H1 (cell line): Measurements from ENCODE around the gene OR6V1. TPM values are rescaled to one million over a fixed set of nuclear protein-coding genes. Genes with fewer than 3 reads are reported as not detected.

ENCODE experiments used
- CTCF ChIA-PET: fragments of 300-600 bp; sonication (Branson Sonifier 250); formaldehyde crosslinking; loops from one replicate; lab custom pipeline; 2021; ENCODE audit not compliant: partially characterized antibody; lab: Charles Lee
- POLR2A ChIA-PET: fragments of 300-600 bp; sonication (Branson Sonifier 250); formaldehyde crosslinking; loops from one replicate; lab custom pipeline; 2021; ENCODE audit warnings: inconsistent platforms; ENCODE audit not compliant: partially characterized antibody; lab: Charles Lee
- DNase-seq, 2 experiments: peaks; one replicate each; pipeline versions ENCODE4 v3.0.0 to v3.0.0-alpha.2; 2010 to 2022; ENCODE audit warnings: low spot score in 2 of 2, low read depth in 1 of 2, mixed read lengths in 1 of 2
- FAIRE-seq: peaks from 2 replicates; lab custom pipeline; 2011; peaks lifted over from hg19 to GRCh38; lab: Jason Lieb, UNC
- H2AFZ ChIP-seq: 2 replicates; pipeline ENCODE4 v1.8.1; 2012; ENCODE audit warnings: low read length, inconsistent platforms
- H2AK5ac ChIP-seq: 2 replicates; pipeline ENCODE4 v1.6.1; 2013; ENCODE audit warnings: low read depth, low read length
- H2BK120ac ChIP-seq: replicated peaks from 2 replicates; pipeline ENCODE3; 2013; ENCODE audit warnings: low read depth, low read length, inconsistent platforms
- H2BK12ac ChIP-seq: 2 replicates; pipeline ENCODE4 v1.6.1; 2013; ENCODE audit warnings: low read depth, low read length
- H2BK15ac ChIP-seq: 2 replicates; pipeline ENCODE4 v1.6.1; 2013; ENCODE audit warnings: low read length
- H2BK20ac ChIP-seq: 2 replicates; pipeline ENCODE4 v1.6.1; 2013; ENCODE audit warnings: low read length
- H2BK5ac ChIP-seq: 2 replicates; pipeline ENCODE4 v1.6.1; 2013; ENCODE audit warnings: low read depth, low read length
- H3K14ac ChIP-seq: 2 replicates; pipeline ENCODE4 v1.6.1; 2013; ENCODE audit warnings: inconsistent platforms; ENCODE audit not compliant: insufficient read length
- H3K18ac ChIP-seq: 2 replicates; pipeline ENCODE4 v1.6.1; 2013; ENCODE audit warnings: low read length; ENCODE audit errors: extremely low read depth
- H3K23ac ChIP-seq: 2 replicates; pipeline ENCODE4 v1.6.1; 2013; ENCODE audit warnings: inconsistent platforms; ENCODE audit not compliant: insufficient read length
- H3K23me2 ChIP-seq: 2 replicates; pipeline ENCODE4 v1.6.1; 2013; ENCODE audit warnings: low read depth, low read length
- H3K27ac ChIP-seq: 2 replicates; pipeline ENCODE4 v1.6.1; 2011; ENCODE audit warnings: low read depth, low read length, inconsistent platforms
- H3K27me3 ChIP-seq, 4 experiments: replicated peaks in 1 of 4; 1 replicate in 1 of 4; 2 replicates in 3 of 4; pipeline versions ENCODE4 v1.6.1 to v1.8.1; 2011 to 2013; ENCODE audit warnings: low read length in 3 of 4, mild to moderate bottlenecking in 3 of 4, inconsistent platforms in 2 of 4, mixed read lengths in 2 of 4, moderate library complexity in 1 of 4; ENCODE audit not compliant: control insufficient read depth in 3 of 4, insufficient read depth in 3 of 4; ENCODE audit errors: extremely low read depth in 1 of 4
- H3K36me3 ChIP-seq, 4 experiments: 2 replicates each; pipeline versions ENCODE4 v1.6.1 to v1.8.1; 2011 to 2013; ENCODE audit warnings: mild to moderate bottlenecking in 4 of 4, low read length in 3 of 4, moderate library complexity in 2 of 4, control low read depth in 1 of 4, inconsistent platforms in 1 of 4; ENCODE audit not compliant: insufficient read depth in 4 of 4, control insufficient read depth in 2 of 4
- H3K4ac ChIP-seq: replicated peaks from 2 replicates; pipeline ENCODE3; 2013; ENCODE audit warnings: low read length, low read depth, mixed read lengths, inconsistent platforms; ENCODE audit not compliant: insufficient read length
- H3K4me1 ChIP-seq, 4 experiments: replicated peaks in 1 of 4; 1 replicate in 1 of 4; 2 replicates in 3 of 4; pipeline versions ENCODE4 v1.6.1 to v1.8.1; 2011 to 2013; ENCODE audit warnings: low read length in 3 of 4, inconsistent platforms in 2 of 4, mixed read lengths in 1 of 4; ENCODE audit not compliant: insufficient read depth in 4 of 4, control insufficient read depth in 3 of 4
- H3K4me2 ChIP-seq, 2 experiments: 2 replicates each; pipeline versions ENCODE4 v1.6.1 to v1.8.1; 2011 to 2013; ENCODE audit warnings: low read depth in 2 of 2, low read length in 2 of 2, control low read depth in 1 of 2, inconsistent platforms in 1 of 2, mild to moderate bottlenecking in 1 of 2; ENCODE audit not compliant: insufficient read depth in 1 of 2
- H3K4me3 ChIP-seq, 4 experiments: fragments of 200-600, 300-600 bp in 1 of 4; sonication (generic), shearing (Covaris generic), sonication (Bioruptor Twin) in 1 of 4; 2 replicates each; pipeline versions ENCODE4 v1.5.1 to v1.8.1; 2011 to 2016; ENCODE audit warnings: low read length in 4 of 4, low read depth in 3 of 4, control low read depth in 2 of 4, inconsistent platforms in 2 of 4, mild to moderate bottlenecking in 2 of 4, mixed read lengths in 1 of 4, moderate library complexity in 1 of 4; ENCODE audit not compliant: insufficient read depth in 2 of 4; ENCODE audit errors: extremely low read depth in 1 of 4
- H3K56ac ChIP-seq: replicated peaks from 2 replicates; pipeline ENCODE3; 2013; ENCODE audit warnings: low read depth, mild to moderate bottlenecking, mixed read lengths, low read length, inconsistent platforms; ENCODE audit not compliant: insufficient read length
- H3K79me1 ChIP-seq: 2 replicates; pipeline ENCODE4 v1.6.1; 2013; ENCODE audit warnings: low read depth, low read length, control low read depth
- H3K79me2 ChIP-seq, 2 experiments: 2 replicates each; pipeline versions ENCODE4 v1.6.1 to v1.8.1; 2012 to 2013; ENCODE audit warnings: low read length in 2 of 2, mild to moderate bottlenecking in 2 of 2, inconsistent platforms in 1 of 2; ENCODE audit not compliant: insufficient read depth in 2 of 2, control insufficient read depth in 1 of 2
- H3K9ac ChIP-seq, 4 experiments: replicated peaks in 1 of 4; 1 replicate in 1 of 4; 2 replicates in 3 of 4; pipeline versions ENCODE4 v1.6.1 to v1.8.1; 2011 to 2013; ENCODE audit warnings: low read depth in 3 of 4, low read length in 3 of 4, control low read depth in 2 of 4, mild to moderate bottlenecking in 2 of 4, moderate library complexity in 2 of 4, inconsistent platforms in 1 of 4; ENCODE audit errors: extremely low read depth in 1 of 4
- H3K9me3 ChIP-seq, 2 experiments: 2 replicates each; pipeline versions ENCODE4 v1.6.1 to v1.8.1; 2012 to 2013; ENCODE audit warnings: mild to moderate bottlenecking in 2 of 2, moderate library complexity in 2 of 2, control low read depth in 1 of 2, inconsistent platforms in 1 of 2, low read depth in 1 of 2, low read length in 1 of 2, mixed read lengths in 1 of 2; ENCODE audit not compliant: insufficient read depth in 2 of 2
- H4K20me1 ChIP-seq, 2 experiments: replicated peaks in 1 of 2; 2 replicates each; pipeline versions ENCODE3 to v1.8.1; 2011 to 2013; ENCODE audit warnings: inconsistent platforms in 2 of 2, low read length in 2 of 2, mild to moderate bottlenecking in 1 of 2; ENCODE audit not compliant: insufficient read depth in 2 of 2, control insufficient read depth in 1 of 2
- H4K5ac ChIP-seq: 2 replicates; pipeline ENCODE4 v1.6.1; 2013; ENCODE audit warnings: low read length, low read depth, mixed read lengths, inconsistent platforms; ENCODE audit not compliant: insufficient read length
- H4K8ac ChIP-seq: 2 replicates; pipeline ENCODE4 v1.8.0; 2013; ENCODE audit warnings: mild to moderate bottlenecking, moderate library complexity, low read length, inconsistent platforms; ENCODE audit not compliant: insufficient read depth; ENCODE audit errors: extremely low read depth
- H4K91ac ChIP-seq: replicated peaks from 2 replicates; pipeline ENCODE3; 2013; ENCODE audit warnings: low read length, mixed read lengths, inconsistent platforms; ENCODE audit not compliant: insufficient read length
- BACH1 ChIP-seq: IDR thresholded peaks from 2 replicates; pipeline ENCODE4 v1.6.1; 2012; ENCODE audit warnings: low read length, improper control_type of control experiment
- BRCA1 ChIP-seq: IDR thresholded peaks from 2 replicates; pipeline ENCODE4 v1.6.1; 2012; ENCODE audit warnings: low read depth, low read length, improper control_type of control experiment
- CEBPB ChIP-seq: IDR thresholded peaks from 2 replicates; pipeline ENCODE4 v1.6.1; 2012; ENCODE audit warnings: low read depth, low read length
- CTBP2 ChIP-seq: IDR thresholded peaks from 2 replicates; pipeline ENCODE4 v1.7.0; 2011; ENCODE audit warnings: borderline replicate concordance, mild to moderate bottlenecking, moderate library complexity, mixed read lengths, low read length; ENCODE audit not compliant: insufficient read depth, insufficient read length
- EP300 ChIP-seq, 2 experiments: IDR thresholded peaks; 1 replicate in 1 of 2; 2 replicates in 1 of 2; pipeline ENCODE4 v1.6.1; 2011 to 2012; ENCODE audit warnings: low read depth in 2 of 2, low read length in 2 of 2, mild to moderate bottlenecking in 2 of 2, borderline replicate concordance in 1 of 2, inconsistent platforms in 1 of 2, moderate library complexity in 1 of 2
- GABPA ChIP-seq: IDR thresholded peaks from 2 replicates; pipeline ENCODE4 v1.6.1; 2011; ENCODE audit warnings: mild to moderate bottlenecking, low read length, moderate library complexity, borderline replicate concordance; ENCODE audit not compliant: insufficient read depth
- POLR2AphosphoS5 ChIP-seq: IDR thresholded peaks from 2 replicates; pipeline ENCODE4 v1.6.1; 2011; ENCODE audit warnings: low read depth, low read length
- RAD21 ChIP-seq, 2 experiments: IDR thresholded peaks in 1 of 2; conservative IDR thresholded peaks in 1 of 2; 2 replicates each; pipeline ENCODE4 v1.6.1; 2011; ENCODE audit warnings: low read depth in 2 of 2, low read length in 2 of 2, improper control_type of control experiment in 1 of 2, inconsistent platforms in 1 of 2, mild to moderate bottlenecking in 1 of 2, moderate library complexity in 1 of 2
- RBBP5 ChIP-seq: IDR thresholded peaks from 2 replicates; pipeline ENCODE4 v1.7.1; 2012; ENCODE audit warnings: low read depth, mild to moderate bottlenecking, inconsistent platforms, low read length, moderate library complexity, borderline replicate concordance
- RNF2 ChIP-seq: fragments of 200-900, 300-1000 bp; sonication (generic); IDR thresholded peaks from 2 replicates; pipeline ENCODE4 v1.7.1; 2016; ENCODE audit warnings: borderline replicate concordance, low read depth, mild to moderate bottlenecking, antibody characterized with exemption, low read length; ENCODE audit not compliant: poor library complexity, severe bottlenecking; ENCODE audit errors: missing control alignments
- RXRA ChIP-seq: IDR thresholded peaks from 2 replicates; pipeline ENCODE4 v1.6.1; 2011; ENCODE audit warnings: low read depth, mild to moderate bottlenecking, low read length, moderate library complexity; ENCODE audit not compliant: insufficient read depth
- SRF ChIP-seq: IDR thresholded peaks from 2 replicates; pipeline ENCODE4 v1.6.1; 2011; ENCODE audit warnings: mild to moderate bottlenecking, low read depth, low read length, moderate library complexity
- WGBS, 2 experiments: shearing (Covaris generic) in 1 of 2; methylation state at CpG; one replicate each; pipeline versions ENCODE4 v1.1.6 to v1.1.7; 2013 to 2015; ENCODE audit warnings: low lambda C conversion rate in 2 of 2, mixed read lengths in 2 of 2, inconsistent platforms in 1 of 2, low coverage in 1 of 2, missing lambda C conversion rate in 1 of 2; ENCODE audit not compliant: insufficient replicate concordance in 2 of 2, insufficient coverage in 1 of 2, insufficient read length in 1 of 2; ENCODE audit errors: extremely low coverage in 1 of 2, missing lambda C conversion rate in 1 of 2; 5-methylcytosine and 5-hydroxymethylcytosine counted together
- polyA plus RNA-seq, 7 experiments: library from polyadenylated mRNA; depleted of rRNA in 3 of 7; stranded (reverse) in 5 of 7; unstranded in 2 of 7; fragments of >200 nt in 5 of 7; fragments of 200-250 nt in 2 of 7; gene quantifications; 1 replicate in 5 of 7; 2 replicates in 1 of 7; 4 replicates in 1 of 7; pipeline versions ENCODE4 v1.2.1 to v1.2.3, GENCODE V29; 2011 to 2013; ENCODE audit warnings: missing spikeins in 2 of 7, mixed read lengths in 2 of 7
- total RNA-seq: library from RNA; stranded (reverse); fragmentation: NEBNext Ultra II Directional; extraction: Animal tissue kit (Norgen Biotek cat#: 25700); gene quantifications from 2 replicates; pipeline ENCODE4 v1.2.1, GENCODE V29; 2021

Gene OR6V1
- total and polyA plus RNA-seq, 2 of the 8 experiments (the other 6 are each of a cell fraction or from before 2014, with no cell fraction given) = not detected

DNA sequence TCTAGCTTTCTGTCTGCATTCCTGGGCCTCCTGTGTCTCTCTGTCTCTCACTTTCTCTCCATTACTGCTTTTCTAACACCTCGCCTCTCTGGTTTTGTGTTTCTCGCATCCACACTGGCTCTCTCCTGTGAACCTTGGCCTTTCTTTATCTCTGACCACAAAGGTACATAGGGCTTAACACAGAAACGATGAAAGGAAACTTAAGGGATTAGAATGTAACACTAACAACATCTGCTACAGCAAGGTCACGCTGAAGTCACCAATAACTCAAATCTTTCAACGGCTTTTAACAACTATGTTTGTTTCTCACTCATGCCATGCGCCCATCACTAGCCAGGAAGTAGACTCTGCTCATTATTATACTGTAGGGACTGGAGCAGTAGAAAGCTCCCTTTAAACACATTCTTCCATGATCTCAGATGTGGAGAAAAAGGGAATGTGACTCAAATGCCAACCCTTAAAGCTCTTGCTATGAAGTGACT is 9.3 kb upstream of the OR6V1 start:
- H3K23ac ChIP-seq = no peak overlapping the region
- H3K9ac ChIP-seq = no peak overlapping the region
- H2BK12ac ChIP-seq = no peak overlapping the region
- DNase-seq (no peak), FAIRE-seq (no peak)
- H3K4me2 ChIP-seq = no peak overlapping the region
- 0 out of 2 replicates have a peak overlapping the region, but pooled peaks have one; percentile 5 for H3K27ac ChIP-seq
- CTCF ChIA-PET = interaction anchor here (0.9 to 5.1 kb wide), 8 partner anchors 18 to 508 kb away, joined by 3 to 24 read pairs (median 3); no protein-coding TSS in a partner anchor
- H3K14ac ChIP-seq = no peak overlapping the region
- WGBS, 2 experiments = 86% methylated on average over 6 of the region's 6 CpGs; no CpG with 5 or more reads in 1 of the 2 experiments
- no peak overlapping the region for H3K18ac ChIP-seq
- POLR2A ChIA-PET = interaction anchor here (1.4 kb wide), 1 partner anchor 18 kb away, joined by 3 read pairs; no protein-coding TSS in a partner anchor
- H4K8ac ChIP-seq = no peak overlapping the region
- no peaks in the 10 kb centered on the region for H3K27me3 ChIP-seq
- no peak overlapping the region for H3K56ac ChIP-seq
- no peaks in the 10 kb centered on the region for H3K4me1 ChIP-seq
- H3K79me1 ChIP-seq = no peaks in the 10 kb centered on the region
- no peak overlapping the region for H2AK5ac ChIP-seq
- H3K4ac ChIP-seq = no peak overlapping the region
- no peaks in the 10 kb centered on the region for H3K9me3 ChIP-seq
- H3K36me3 ChIP-seq = no peaks in the 10 kb centered on the region
- no peaks in the 10 kb centered on the region; the same call in 1 of the 2 replicates for H3K23me2 ChIP-seq
- no peak overlapping the region for H2BK15ac ChIP-seq
- no peak overlapping the region for H2BK20ac ChIP-seq
- H3K4me3 ChIP-seq = no peak overlapping the region
- no peak overlapping the region for H2BK120ac ChIP-seq
- no peak overlapping the region for H4K91ac ChIP-seq
- peak overlapping the region; percentile 48; the same call in 1 of the 2 replicates for H2AFZ ChIP-seq
- no peak overlapping the region for H2BK5ac ChIP-seq
- no peaks in the 10 kb centered on the region for H4K20me1 ChIP-seq
- no peak overlapping the region for H4K5ac ChIP-seq
- H3K79me2 ChIP-seq = no peaks in the 10 kb centered on the region
- TF ChIP-seq RBBP5 (no peak), RXRA (no peak), CEBPB (no peak), POLR2AphosphoS5 (no peak), RNF2 (no peak), EP300 (IDR thresholded peaks at IDR 0.05; ENCODE audit: borderline replicate concordance in 1 of 2, low read depth in 2 of 2, low read length in 2 of 2) (no peak), BRCA1 (no peak), SRF (no peak), GABPA (no peak), CTBP2 (no peak), RAD21 (IDR thresholded peaks at IDR 0.05 in 1 of 2, conservative IDR thresholded peaks at IDR 0.05 in 1 of 2; ENCODE audit: low read depth in 2 of 2, low read length in 2 of 2) (no peak), BACH1 (no peak)
- TF ChIP-seq, all 59 proteins: peak for 0
